Effector CD8-positive, alpha-beta T cell (primary cell): ENCODE results near the gene TAF4.

Source experiments
- DNase-seq: peaks from one replicate; lab custom pipeline; 2025; lab: John Stamatoyannopoulos, UW

Gene TAF4

DNA sequence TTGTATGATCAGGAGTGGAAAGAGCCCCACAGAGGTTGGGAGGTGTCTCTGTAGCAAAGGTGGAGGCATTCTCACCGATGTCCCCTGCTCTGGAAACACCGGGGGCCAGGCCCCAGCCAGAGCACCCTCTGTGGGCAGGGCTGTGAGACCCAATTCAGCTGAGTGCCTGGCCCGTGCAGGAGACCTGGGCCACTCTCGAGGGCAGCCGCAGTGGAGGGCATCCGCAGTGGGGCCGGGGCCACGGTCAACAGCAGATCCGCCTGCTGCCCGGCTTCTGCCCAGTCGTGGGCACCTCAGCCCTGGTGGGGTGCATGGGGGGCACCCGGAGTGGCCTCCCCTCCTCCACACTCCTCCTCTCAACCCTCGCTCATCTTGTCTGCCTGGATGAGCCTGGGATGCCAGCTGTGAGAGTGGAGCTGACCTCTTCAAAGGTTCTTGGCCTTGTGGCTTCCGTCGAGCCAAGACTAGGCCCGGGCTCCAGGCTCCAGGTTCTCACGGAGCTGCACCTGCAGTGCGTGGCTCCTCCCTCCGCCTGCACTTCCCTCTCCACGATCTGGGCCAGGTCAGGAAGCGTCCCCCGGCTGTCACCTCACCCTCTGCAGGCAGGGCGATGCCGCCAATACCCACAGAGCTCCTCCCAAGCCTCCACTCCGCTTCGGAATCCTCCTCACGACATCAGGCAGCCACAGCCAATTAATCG is 134.8 kb downstream of the TAF4 start:
- DNase-seq = no peak

DNA sequence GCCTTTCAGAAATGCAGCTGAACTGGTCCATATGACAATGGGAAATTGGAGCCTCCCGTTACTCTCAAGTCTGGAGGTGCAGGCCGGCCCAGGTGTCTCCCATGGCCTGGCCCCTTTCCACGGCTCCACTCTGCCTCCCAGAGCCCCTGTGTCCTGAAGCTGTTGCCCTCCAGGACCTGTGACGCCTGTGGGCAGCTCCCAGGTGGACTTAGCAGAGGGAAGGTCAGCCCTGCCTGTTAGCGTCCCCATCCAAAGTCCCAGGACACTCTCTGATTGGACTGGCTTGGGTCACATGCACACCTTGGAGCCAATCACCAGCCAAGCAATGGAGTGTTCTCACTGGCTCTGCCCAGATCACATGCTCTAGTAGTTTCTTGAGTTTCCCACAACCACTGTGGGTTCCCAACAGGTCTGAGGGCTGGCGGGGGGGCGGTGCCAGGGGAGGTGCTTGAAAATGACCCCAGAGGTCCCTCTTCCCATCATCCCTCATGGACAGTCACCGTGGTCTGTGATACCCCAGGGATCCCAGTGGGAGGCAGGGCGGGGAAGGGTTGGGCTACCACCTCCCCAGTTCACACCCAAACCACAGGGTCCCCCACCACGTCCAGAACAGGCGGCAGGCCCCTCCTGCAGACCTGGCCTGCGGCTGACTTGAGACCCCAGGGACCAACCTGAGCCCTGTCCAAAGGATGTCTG is 135.6 kb downstream of the TAF4 start:
- DNase-seq = no peak

DNA sequence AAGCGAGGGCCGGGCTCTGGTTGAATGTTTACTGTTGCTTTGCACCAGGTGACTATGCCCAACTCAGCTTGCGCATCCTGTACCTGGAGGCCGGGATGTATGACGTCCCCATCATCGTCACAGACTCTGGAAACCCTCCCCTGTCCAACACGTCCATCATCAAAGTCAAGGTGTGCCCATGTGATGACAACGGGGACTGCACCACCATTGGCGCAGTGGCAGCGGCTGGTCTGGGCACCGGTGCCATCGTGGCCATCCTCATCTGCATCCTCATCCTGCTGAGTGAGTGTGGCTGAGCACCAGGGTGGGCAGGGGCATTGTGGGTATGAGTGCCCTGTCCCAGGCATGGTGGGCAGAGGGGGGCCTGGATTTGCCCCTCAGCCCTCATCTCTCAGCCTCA is 136.1 kb downstream of the TAF4 start:
- no peak for DNase-seq

DNA sequence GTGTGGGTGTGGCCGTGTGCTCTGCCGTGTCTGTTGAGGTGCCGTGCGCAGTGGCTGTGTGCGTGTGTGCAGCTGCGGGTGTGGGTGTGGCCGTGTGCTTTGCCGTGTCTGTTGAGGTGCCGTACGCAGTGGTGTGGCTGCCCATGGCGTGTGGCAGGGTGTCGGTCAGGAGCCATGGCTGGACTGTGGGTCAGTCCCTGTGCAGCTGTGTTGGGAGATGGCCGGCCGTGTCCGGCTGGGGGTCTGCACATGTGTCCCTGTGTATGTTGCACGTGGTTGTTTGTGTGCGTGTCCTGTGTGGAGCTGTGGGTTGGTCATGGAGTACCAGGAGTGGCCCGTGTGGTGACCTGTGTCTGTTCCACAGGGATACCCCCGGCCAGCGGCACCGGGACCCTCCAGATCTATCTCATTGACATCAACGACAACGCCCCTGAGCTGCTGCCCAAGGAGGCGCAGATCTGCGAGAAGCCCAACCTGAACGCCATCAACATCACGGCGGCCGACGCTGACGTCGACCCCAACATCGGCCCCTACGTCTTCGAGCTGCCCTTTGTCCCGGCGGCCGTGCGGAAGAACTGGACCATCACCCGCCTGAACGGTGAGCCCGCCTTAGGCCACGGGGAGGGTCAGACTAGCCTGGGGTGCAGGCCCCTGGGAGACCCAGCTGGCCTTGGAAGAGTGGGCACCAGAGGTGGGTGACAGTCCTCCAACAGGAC is 137.7 kb downstream of the TAF4 start:
- no peak for DNase-seq

DNA sequence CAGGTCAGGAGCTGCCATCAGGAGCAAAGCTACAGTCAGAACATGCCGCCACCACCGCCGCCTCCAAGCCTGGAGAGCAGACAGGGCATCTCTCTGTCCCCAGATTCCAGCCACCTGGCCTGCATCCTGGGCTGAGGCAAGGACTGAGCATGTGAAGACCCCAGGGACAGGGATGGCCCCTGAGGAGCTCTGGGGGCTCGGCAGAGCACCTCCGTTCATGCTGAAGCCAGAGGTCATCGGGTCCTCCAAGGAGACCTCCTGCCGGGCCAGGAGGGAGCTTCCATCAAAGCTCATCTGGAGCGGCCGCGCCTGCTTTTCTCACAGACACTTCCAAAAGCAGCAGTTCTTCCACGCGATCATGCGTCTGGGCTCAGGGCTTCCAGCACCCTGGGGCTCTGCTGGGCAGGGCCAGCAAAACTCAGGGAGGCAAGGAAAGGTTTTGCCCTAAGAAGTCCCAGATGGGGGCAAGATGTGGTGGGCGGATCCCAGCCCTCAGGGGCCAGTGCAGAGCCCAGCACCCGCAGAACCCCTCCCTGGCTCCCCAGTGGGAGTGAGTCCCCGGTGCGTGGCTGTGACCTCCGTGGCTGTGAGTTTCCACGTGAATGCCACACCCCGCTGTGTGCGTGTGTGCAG is 138.4 kb downstream of the TAF4 start:
- DNase-seq = no peak

DNA sequence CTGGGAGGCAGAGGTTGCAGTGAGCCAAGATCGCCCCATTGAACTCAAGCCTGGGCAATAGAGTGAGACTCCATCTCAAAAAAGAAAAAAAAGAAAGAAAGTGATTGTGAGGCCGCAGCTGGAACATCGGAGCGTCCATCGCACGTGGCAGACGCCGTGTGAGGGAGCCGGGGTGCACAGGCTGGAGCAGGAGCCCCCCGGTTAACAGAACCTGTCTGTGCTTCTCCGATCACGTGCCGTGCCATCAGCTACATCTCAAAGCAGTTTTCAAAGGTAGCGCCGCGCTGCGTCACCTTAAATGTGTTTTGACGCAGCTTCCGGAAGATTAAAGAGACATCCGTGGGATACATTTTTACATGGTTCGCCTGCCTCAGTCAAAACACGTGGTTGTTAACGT is 138.9 kb downstream of the TAF4 start:
- DNase-seq = no peak

DNA sequence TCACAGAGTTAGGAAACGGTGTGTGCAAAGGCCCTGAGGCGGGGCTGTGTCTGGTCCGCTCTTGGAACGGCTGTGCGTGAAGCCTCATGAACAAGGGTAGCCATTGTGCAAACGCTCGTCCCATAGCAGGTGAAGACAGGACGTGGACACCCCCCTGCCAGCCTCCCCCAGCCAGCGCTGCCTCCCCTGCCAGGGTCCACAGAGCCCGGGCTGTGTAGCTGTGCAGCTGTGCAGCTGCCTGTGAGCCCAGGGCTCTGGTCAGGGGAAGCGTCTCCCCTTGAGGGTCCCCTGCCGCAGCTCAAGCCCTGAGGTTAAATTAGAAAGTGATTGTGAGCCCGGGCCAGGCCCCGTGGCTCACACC is 139.4 kb downstream of the TAF4 start:
- no peak for DNase-seq

DNA sequence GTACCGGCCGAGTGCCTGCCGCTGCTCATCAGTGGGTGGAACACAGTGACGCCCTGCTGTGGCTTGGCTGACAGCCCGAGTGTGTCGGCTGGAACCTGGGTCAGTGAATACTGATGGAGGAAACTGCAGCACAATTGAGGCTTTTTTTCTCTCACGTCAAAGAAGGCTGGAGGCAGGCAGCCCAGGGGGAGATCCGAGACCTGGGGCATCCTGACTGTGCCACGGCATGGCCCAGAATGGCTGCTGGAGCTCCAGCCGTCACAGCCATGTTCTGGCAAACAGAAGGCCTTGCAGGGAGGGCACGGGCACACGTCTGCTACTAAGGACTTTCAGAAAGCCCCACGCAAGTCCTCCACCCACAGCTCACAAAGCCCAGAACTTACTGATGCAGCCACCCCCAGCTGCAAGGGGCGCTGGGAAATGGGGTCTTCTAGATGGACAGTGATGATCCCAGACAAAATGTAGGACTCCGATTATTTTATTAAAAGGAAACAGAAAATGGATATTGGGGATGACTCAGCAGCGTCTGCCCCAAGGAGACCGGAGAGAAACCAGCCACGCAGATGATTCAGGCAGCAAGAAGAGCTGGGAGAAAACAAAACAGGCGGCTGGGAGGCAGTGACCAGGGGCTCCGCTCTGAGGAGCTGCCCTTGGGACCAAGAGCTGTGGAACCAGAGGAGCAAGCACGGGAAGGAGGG is 140.0 kb downstream of the TAF4 start:
- DNase-seq = no peak

DNA sequence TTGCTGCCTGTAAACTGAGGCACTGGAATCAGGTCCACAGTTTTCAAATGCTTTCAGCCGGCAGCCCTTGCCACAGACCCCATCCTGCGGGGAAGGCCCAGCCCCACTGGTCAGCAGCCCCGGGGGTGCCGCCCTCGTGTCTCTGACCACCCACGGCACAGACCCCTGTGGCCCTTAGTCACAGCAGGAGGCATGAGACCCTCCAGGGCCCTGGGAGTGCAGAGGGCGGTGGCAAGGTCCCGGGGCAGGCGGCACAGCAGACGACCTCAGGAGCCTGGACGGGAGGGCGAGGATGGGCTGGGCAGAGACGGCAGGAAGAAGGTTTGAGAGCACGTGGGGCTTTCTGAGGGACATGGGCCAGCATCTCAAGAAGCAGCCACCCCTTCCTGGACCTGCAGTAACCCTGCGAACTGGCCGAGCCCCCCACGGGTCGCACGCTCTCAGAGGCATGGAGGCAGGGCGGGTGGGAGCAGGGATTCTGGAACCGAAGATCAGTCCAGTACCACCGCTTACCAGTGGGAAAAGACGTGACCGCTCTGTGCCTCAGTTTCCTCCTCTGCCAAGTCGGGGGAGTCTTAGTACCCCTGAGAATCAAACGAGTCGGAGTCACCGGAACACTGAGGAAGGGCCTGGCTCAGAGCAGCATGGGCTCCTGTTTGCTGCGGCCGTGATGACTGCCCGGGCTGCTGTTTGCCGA is 140.7 kb downstream of the TAF4 start:
- no peak for DNase-seq
